SU-DHL-6 (cell line): ENCODE results near the gene OPN3.

Experiments
- EZH2phosphoT487 ChIP-seq: fragments of 200-600 bp; sonication (generic), shearing (Covaris generic); conservative IDR thresholded peaks from 2 replicates; pipeline ENCODE4 v1.6.1; 2018; ENCODE audit warnings: mild to moderate bottlenecking, antibody characterized with exemption, low read length, moderate library complexity, mixed read lengths
- TF ChIP-seq, protein P1 (sequence below): fragments of 200-600 bp; sonication (generic); IDR thresholded peaks from one replicate; pipeline ENCODE4 v1.5.1; 2017; ENCODE audit warnings: antibody characterized with exemption, mild to moderate bottlenecking, low read length, moderate library complexity; ENCODE audit not compliant: insufficient read depth, poor library complexity, severe bottlenecking

DNA sequence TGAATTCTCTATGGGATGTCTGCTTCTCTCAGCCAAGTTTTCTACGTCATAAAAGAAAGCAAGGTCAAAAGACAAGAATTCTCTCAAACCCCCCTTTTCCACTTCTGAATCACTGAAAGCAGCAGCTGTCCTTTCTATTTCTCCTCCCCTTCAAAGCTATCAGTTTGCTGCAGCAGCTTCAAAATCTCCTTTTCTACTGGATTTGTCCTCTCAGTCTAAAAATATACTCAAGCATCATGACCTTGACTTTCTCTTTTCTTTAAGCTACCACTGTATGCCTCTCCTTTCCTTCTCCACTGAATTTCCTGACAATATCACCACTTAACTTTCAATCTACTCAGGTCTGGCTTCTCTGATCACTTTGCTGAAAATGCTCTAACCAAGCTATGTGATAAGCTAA is 13.8 kb upstream of the OPN3 start:
- TF ChIP-seq, protein P1, sequence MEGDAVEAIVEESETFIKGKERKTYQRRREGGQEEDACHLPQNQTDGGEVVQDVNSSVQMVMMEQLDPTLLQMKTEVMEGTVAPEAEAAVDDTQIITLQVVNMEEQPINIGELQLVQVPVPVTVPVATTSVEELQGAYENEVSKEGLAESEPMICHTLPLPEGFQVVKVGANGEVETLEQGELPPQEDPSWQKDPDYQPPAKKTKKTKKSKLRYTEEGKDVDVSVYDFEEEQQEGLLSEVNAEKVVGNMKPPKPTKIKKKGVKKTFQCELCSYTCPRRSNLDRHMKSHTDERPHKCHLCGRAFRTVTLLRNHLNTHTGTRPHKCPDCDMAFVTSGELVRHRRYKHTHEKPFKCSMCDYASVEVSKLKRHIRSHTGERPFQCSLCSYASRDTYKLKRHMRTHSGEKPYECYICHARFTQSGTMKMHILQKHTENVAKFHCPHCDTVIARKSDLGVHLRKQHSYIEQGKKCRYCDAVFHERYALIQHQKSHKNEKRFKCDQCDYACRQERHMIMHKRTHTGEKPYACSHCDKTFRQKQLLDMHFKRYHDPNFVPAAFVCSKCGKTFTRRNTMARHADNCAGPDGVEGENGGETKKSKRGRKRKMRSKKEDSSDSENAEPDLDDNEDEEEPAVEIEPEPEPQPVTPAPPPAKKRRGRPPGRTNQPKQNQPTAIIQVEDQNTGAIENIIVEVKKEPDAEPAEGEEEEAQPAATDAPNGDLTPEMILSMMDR: no peak
- TF ChIP-seq EZH2phosphoT487: no peak
